GM12891 (cell line): ENCODE measurements around the gene PIPOX.

ENCODE experiments used
- POLR2A ChIP-seq: IDR thresholded peaks from 2 replicates; pipeline ENCODE4 v1.6.1; 2011; ENCODE audit warnings: low read depth, low read length, control low read depth
- POLR2AphosphoS5 ChIP-seq: IDR thresholded peaks from 2 replicates; pipeline ENCODE4 v1.6.1; 2011; ENCODE audit warnings: low read depth, low read length, control low read depth
- SPI1 ChIP-seq: IDR thresholded peaks from 2 replicates; pipeline ENCODE4 v1.6.1; 2011; ENCODE audit warnings: low read depth, low read length, control low read depth
- TAF1 ChIP-seq: IDR thresholded peaks from 2 replicates; pipeline ENCODE4 v1.6.1; 2011; ENCODE audit warnings: low read depth, low read length, control low read depth

DNA sequence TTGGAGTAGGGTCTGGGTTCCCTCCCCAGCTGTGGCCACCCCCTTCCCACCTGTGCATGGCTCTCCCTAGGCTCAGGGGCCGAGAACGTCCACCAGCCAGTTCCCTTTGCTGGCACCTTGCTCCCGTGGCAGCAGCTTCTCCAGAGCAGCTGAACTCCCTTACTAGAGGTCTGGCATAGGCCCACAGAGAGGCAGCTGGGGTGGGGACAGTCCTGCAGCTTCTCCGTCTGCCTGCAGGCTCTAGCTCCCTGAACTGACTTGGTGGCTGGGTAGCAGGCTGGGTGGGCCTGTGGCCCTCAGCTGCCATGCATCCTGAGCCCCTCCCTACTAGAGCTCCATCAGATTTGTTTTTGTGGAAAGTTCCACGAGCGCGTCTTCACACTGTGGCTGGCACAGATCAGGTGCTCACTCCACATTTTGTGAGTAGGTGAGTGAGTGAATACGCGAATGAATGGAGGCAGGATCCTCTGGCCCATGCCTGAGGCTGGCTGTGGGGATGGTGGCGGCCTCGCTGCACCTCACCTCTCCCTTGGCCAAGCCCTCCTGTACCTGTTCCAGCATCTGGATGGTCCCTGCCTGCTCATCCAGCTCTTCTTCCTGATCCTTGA is 51.3 kb downstream of the PIPOX start:
- no peak for TF ChIP-seq POLR2A
- TF ChIP-seq POLR2AphosphoS5 = no peak
- no peak for TF ChIP-seq SPI1
- no peak for TF ChIP-seq TAF1
